ENCODE data around the gene BCL2L11.

BCL2L11 gene

DNA sequence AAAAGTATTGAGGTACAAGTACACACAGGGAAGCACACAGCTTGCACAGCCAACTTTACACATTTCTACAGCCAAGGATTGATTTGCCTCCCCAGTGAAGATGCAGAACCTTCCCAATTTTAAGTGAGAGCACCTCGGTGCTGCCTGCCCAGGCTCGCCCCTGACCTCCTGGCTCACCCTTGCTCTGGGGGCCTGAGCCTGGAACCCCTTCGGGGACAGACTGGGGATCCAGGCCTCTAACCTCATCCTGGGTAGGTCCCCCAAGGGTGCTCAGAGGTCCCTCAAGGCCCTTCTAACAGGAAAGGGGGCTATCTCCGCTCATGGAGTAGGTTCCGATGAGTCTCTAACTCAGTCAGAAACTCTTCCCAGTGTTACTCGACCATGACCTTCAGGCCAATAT is 53.1 kb downstream of the BCL2L11 start:
- TF ChIP-seq, protein P1, sequence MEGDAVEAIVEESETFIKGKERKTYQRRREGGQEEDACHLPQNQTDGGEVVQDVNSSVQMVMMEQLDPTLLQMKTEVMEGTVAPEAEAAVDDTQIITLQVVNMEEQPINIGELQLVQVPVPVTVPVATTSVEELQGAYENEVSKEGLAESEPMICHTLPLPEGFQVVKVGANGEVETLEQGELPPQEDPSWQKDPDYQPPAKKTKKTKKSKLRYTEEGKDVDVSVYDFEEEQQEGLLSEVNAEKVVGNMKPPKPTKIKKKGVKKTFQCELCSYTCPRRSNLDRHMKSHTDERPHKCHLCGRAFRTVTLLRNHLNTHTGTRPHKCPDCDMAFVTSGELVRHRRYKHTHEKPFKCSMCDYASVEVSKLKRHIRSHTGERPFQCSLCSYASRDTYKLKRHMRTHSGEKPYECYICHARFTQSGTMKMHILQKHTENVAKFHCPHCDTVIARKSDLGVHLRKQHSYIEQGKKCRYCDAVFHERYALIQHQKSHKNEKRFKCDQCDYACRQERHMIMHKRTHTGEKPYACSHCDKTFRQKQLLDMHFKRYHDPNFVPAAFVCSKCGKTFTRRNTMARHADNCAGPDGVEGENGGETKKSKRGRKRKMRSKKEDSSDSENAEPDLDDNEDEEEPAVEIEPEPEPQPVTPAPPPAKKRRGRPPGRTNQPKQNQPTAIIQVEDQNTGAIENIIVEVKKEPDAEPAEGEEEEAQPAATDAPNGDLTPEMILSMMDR (IDR thresholded peaks at IDR 0.05; ENCODE audit: unreplicated experiment in 3 of 3) = no peak

DNA sequence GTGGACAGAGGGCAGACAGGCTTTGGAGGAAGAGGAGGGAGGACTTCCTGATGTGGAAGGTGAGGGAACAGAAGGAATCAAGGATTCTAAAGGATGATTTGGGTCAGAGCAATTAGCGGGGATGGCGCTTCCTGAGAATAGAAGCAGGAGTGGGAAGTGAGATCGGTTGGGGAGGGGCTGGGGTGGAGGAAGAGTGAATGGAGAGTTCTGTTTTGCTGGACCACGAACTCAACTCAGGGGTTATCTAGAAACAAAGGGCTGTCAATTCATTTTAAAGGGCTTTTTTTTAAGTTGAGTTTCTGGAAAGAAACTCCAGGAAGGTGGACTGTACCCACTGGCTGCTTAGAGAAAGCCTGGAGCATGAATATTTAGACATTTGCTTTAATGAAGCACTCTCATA is 54.9 kb downstream of the BCL2L11 start:
- Mint-ChIP-seq H3K4me1 (peaks cover 8% of the 10 kb centered on the region), H3K4me3 (no peak overlapping the region), H3K27ac (no peak overlapping the region), H3K27me3 (ENCODE audit: low read depth) (peaks cover 19% of the 10 kb centered on the region), H3K9me3 (no peaks in the 10 kb centered on the region), H3K36me3 (ENCODE audit: low read depth) (no peaks in the 10 kb centered on the region)
- TF ChIP-seq, protein P1 (IDR thresholded peaks at IDR 0.05; ENCODE audit: unreplicated experiment in 3 of 3) = no peak

More for the DNA sequence above, 53.1 kb downstream of the BCL2L11 start:
- Mint-ChIP-seq H3K9me3 (no peaks in the 10 kb centered on the region), H3K4me1 (peaks cover 12% of the 10 kb centered on the region), H3K36me3 (ENCODE audit: low read depth) (no peaks in the 10 kb centered on the region), H3K27ac (no peak overlapping the region), H3K4me3 (no peak overlapping the region), H3K27me3 (ENCODE audit: low read depth) (peaks cover 19% of the 10 kb centered on the region)

DNA sequence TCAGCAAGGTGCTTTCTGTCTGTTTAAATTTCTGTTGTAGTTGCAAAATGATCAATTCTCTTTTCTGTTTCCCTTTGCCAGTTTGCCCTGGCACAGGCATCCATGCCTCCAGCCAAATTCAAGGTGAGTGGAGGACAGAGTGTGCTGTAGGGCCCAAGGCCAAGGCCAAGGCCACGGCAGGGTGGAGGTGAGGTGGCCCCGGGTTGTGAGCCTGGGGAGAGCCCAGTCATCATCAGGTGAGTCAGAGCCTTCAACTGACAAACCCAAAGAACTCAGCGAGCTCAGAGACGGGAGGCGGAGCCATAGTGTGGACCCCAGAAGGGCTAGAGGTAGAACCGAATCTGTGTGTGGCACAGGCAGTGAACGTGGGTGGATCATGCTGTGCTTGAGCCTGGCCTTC is 55.7 kb downstream of the BCL2L11 start:
- H3K4me3 Mint-ChIP-seq = no peak overlapping the region
- peaks cover 8% of the 10 kb centered on the region for H3K4me1 Mint-ChIP-seq
- TF ChIP-seq, protein P1 (IDR thresholded peaks at IDR 0.05; ENCODE audit: unreplicated experiment in 3 of 3) = no peak
- no peaks in the 10 kb centered on the region for H3K9me3 Mint-ChIP-seq
- H3K36me3 Mint-ChIP-seq (ENCODE audit: low read depth) = no peaks in the 10 kb centered on the region
- peaks cover 19% of the 10 kb centered on the region for H3K27me3 Mint-ChIP-seq (ENCODE audit: low read depth)
- H3K27ac Mint-ChIP-seq = no peak overlapping the region

DNA sequence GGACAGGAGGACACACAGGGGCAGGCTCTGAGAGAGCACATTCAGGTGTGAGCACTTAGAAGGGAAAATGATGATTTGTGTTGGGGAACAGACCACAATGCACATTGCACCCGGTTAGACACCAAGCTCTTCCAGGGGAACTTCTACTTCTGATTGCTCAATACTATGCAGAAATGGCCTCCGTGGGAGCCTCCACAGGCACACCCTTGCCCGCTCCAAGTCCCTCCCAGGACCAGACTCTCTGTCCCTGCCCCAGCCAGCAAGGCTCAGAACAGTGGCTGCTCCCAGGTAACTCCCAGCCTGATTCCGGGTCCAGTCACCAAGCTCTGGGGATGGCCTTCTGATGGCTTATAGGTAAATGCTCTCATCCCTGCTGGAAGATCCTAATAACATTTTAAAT is 56.2 kb downstream of the BCL2L11 start:
- H3K27ac Mint-ChIP-seq = no peak overlapping the region
- no peaks in the 10 kb centered on the region for H3K9me3 Mint-ChIP-seq
- TF ChIP-seq, protein P1 (IDR thresholded peaks at IDR 0.05; ENCODE audit: unreplicated experiment in 3 of 3) = no peak
- peaks cover 8% of the 10 kb centered on the region for H3K4me1 Mint-ChIP-seq
- no peaks in the 10 kb centered on the region for H3K36me3 Mint-ChIP-seq (ENCODE audit: low read depth)
- H3K4me3 Mint-ChIP-seq = no peak overlapping the region
- peaks cover 19% of the 10 kb centered on the region for H3K27me3 Mint-ChIP-seq (ENCODE audit: low read depth)

DNA sequence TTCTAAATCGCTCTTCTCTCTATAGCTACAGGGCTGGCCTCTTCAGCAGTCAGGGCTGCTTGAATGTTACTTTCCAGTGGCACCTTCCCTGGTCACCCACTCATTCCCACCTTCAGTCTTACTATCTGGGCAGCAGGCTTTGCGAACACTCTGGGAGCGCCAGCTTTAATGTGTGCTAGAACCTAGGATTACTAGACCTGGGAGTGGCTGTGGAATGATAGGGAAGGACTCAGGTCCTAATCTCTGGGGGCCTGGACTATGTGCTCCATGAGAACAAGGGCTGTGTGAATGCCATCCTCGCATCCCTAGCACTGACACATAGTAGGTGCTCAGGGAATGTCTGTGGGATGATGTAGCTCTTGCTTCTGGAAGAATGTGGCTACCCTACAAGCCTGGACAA is 57.6 kb downstream of the BCL2L11 start:
- Mint-ChIP-seq H3K36me3 (ENCODE audit: low read depth) (no peaks in the 10 kb centered on the region), H3K4me1 (peaks cover 8% of the 10 kb centered on the region), H3K9me3 (no peaks in the 10 kb centered on the region), H3K27me3 (ENCODE audit: low read depth) (peaks cover 19% of the 10 kb centered on the region), H3K4me3 (no peak overlapping the region), H3K27ac (no peak overlapping the region)
- TF ChIP-seq, protein P1 (IDR thresholded peaks at IDR 0.05; ENCODE audit: unreplicated experiment in 3 of 3) = no peak

DNA sequence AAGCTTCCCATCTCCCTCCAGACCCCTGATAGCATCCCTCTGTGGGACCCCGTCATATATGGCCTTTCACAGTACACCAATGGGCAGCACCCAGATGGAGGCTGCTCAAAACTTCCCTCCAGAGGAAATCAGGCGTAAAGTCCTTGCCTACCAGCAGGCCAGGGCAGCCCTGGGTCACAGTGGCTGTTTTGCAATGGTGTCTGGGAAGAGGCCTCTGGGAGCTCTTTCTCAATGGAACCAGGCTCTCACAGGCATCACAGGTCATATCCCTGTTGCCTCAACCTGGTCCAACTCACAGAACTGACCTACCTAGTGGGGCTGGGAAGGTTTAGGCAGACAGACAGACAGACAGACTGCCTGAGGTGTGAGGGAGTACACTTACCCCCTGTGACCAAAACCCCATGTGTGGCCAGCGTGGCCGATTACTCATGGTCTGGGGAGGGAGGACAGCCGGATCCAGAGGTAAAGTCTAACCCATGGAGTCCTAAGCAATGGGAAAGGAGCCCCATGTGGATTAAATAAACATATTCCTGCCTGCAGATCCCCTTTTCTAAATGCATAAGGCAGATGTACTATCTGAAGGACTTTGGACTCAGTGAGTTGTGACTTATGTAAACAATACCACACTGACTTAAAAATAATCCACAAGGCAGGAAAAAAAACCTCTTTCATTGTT is 58.2 kb downstream of the BCL2L11 start:
- Mint-ChIP-seq H3K9me3 (no peaks in the 10 kb centered on the region), H3K27ac (no peak overlapping the region), H3K27me3 (ENCODE audit: low read depth) (peaks cover 19% of the 10 kb centered on the region), H3K4me3 (no peak overlapping the region), H3K36me3 (ENCODE audit: low read depth) (no peaks in the 10 kb centered on the region), H3K4me1 (peaks cover 8% of the 10 kb centered on the region)
- TF ChIP-seq, protein P1 (IDR thresholded peaks at IDR 0.05; ENCODE audit: unreplicated experiment in 3 of 3) = no peak

Data from nephron (organoid).